Uterus (tissue), 4 donors: ENCODE measurements around the gene FATE1. TPM values are rescaled to one million over a fixed set of nuclear protein-coding genes. Genes with fewer than 3 reads are reported as not detected.

Experiments
- DNase-seq, 2 donors: peaks; one replicate each; pipeline ENCODE4 v3.0.0-alpha.2; 2019 to 2020
- H3K27ac ChIP-seq, 2 donors: fragments of 200-600 bp; sonication (generic); 1 replicate in 1 of 2; 2 replicates in 1 of 2; pipeline ENCODE4 v1.5.1; 2016 to 2018
- H3K27me3 ChIP-seq, 2 donors: fragments of 200-600 bp; sonication (generic); one replicate each; pipeline ENCODE4 v1.5.1; 2018 to 2019; ENCODE audit warnings: control low read depth in 1 of 2
- H3K36me3 ChIP-seq, 2 donors: fragments of 200-600 bp; sonication (generic); one replicate each; pipeline ENCODE4 v1.5.1; 2019; ENCODE audit warnings: control low read depth in 1 of 2
- H3K4me1 ChIP-seq, 2 donors: fragments of 200-600 bp; sonication (generic); one replicate each; pipeline ENCODE4 v1.5.1; 2018 to 2019; ENCODE audit warnings: control low read depth in 1 of 2
- H3K4me3 ChIP-seq, 2 donors: fragments of 200-600 bp; sonication (generic); 1 replicate in 1 of 2; 2 replicates in 1 of 2; pipeline ENCODE4 v1.5.1; 2018 to 2019; ENCODE audit warnings: mild to moderate bottlenecking in 1 of 2
- H3K9me3 ChIP-seq, 2 donors: fragments of 200-600 bp; sonication (generic); one replicate each; pipeline ENCODE4 v1.5.1; 2019; ENCODE audit warnings: control low read depth in 1 of 2
- POLR2A ChIP-seq, 2 donors: fragments of 450-650 bp; IDR thresholded peaks; one replicate each; pipeline ENCODE4 v1.6.1; 2016; ENCODE audit warnings: antibody characterized with exemption in 2 of 2, mild to moderate bottlenecking in 1 of 2, moderate library complexity in 1 of 2
- intact Hi-C: fragments of 100-400 bp; cut with DNase I; formaldehyde crosslinking; loops from one replicate; pipeline ENCODE4 v1.15.1; 2023; ENCODE audit warnings: low total_unique reads
- total RNA-seq, 4 donors: library from RNA; depleted of rRNA in 3 of 4; stranded (reverse); fragments of >200 nt in 3 of 4; gene quantifications; one replicate each; pipeline versions ENCODE4 v1.1.0 to v1.2.4, GENCODE V29; 2014 to 2023
- TF ChIP-seq, protein P1 (sequence below), 4 experiments: fragments of 200-600 bp in 2 of 4; fragments of 450-650 bp in 2 of 4; sonication (generic) in 2 of 4; IDR thresholded peaks; one replicate each; pipeline ENCODE4 v1.5.1; 2016 to 2019; ENCODE audit warnings: antibody characterized with exemption in 4 of 4, mild to moderate bottlenecking in 2 of 4, moderate library complexity in 1 of 4
- donor health status: DM: yes; HTN: yes; CAD: no.

The FATE1 gene
- total RNA-seq, 4 donors from 2014 or later, result not detected

DNA sequence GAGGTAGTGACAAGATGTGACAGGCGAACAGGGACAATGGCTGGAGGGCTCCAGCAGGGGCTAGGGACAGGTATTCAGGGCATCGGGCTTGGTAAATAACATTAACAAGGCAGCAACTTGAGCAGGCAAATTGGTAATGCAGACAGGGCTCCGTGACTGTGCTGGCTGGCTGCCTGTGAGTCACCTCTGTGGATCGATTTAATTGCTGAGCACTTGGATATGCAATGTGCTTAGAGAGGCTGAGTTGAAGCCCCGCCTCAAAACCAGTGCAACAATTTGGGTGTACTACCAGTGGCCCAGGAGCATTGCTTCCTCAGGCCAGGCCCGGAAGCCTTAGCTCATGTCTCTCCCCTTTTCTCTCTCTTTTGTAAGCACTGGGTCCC, 38.2 kb downstream of the FATE1 start:
- Histone ChIP-seq H3K27me3 (no peaks in the 10 kb centered on the region), H3K9me3 (no peaks in the 10 kb centered on the region), H3K36me3 (no peaks in the 10 kb centered on the region), H3K4me3 (no peak overlapping the region), H3K4me1 (no peaks in the 10 kb centered on the region), H3K27ac (no peak overlapping the region)
- no peak for TF ChIP-seq POLR2A (IDR thresholded peaks at IDR 0.05)
- TF ChIP-seq, protein P1, sequence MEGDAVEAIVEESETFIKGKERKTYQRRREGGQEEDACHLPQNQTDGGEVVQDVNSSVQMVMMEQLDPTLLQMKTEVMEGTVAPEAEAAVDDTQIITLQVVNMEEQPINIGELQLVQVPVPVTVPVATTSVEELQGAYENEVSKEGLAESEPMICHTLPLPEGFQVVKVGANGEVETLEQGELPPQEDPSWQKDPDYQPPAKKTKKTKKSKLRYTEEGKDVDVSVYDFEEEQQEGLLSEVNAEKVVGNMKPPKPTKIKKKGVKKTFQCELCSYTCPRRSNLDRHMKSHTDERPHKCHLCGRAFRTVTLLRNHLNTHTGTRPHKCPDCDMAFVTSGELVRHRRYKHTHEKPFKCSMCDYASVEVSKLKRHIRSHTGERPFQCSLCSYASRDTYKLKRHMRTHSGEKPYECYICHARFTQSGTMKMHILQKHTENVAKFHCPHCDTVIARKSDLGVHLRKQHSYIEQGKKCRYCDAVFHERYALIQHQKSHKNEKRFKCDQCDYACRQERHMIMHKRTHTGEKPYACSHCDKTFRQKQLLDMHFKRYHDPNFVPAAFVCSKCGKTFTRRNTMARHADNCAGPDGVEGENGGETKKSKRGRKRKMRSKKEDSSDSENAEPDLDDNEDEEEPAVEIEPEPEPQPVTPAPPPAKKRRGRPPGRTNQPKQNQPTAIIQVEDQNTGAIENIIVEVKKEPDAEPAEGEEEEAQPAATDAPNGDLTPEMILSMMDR (IDR thresholded peaks at IDR 0.05), result no peak
- intact Hi-C loops, result no loop called here
- DNase-seq, result peak in 1 of 2 donors; percentile 22

DNA sequence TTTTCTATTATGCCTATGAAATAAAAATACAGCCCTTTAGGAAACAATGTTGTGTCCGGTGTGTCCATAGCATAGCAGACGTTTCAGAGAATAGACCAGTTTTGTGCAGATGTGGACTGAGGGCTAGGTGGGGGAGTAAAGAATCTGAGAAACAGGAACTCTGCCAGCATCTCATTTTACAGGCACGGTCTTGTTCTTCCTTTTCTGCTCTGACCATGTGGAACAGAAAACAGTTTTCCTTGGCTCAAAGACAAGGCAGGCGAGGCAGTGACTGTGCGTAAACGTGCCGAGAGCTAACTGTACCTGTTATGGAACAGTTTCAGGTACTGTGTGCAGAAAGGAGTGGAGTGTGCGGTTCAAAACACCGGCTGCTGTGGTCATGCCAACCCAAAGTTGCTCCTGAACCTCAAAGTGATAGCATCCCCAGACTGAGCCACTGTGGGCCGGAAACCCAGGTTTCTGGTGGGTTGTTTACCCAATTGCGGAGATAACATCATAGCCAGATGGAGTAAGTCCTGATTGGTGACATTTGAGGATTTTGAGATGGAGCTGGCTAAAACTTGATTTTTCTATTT, 38.9 kb downstream of the FATE1 start:
- intact Hi-C loops, result no loop called here
- no peak for TF ChIP-seq POLR2A (IDR thresholded peaks at IDR 0.05)
- TF ChIP-seq, protein P1 (IDR thresholded peaks at IDR 0.05), result no peak
- H3K9me3 ChIP-seq, result no peaks in the 10 kb centered on the region
- no peak overlapping the region for H3K4me3 ChIP-seq
- H3K27ac ChIP-seq, result no peak overlapping the region
- H3K4me1 ChIP-seq, result no peaks in the 10 kb centered on the region
- H3K36me3 ChIP-seq, result no peaks in the 10 kb centered on the region
- no peaks in the 10 kb centered on the region for H3K27me3 ChIP-seq
- DNase-seq, result no peak

DNA sequence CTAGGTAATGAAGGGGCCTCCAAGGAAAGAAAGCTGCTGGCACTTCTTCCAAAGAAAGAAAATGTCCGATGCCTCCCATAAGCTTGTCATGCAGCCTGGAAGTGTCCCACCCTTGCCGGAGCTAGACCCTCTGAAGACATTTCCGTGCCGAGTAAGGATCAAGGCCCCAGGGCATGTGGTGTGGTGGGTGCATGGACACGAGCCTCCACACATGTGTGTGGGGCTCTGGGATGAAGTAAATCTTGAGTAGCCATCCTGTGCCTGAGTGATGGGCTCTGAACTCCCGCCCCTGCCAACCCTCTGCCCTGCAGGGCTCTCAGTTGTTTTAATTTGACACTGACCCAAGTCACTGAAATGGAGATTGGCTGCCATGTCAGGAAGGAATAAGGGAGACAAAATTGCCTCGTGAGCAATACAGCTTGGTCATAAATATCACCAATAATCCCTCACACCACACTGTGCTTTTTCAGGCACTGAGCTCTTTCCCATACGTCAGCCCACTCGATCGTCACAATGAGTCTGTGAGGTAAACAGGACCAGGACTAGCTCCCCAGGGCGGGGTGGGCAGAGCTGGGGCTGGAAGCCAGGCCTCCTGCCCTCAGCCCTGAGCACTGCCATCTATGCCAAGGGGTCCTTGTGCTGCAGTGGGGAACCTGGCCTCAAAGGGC, 43.3 kb downstream of the FATE1 start:
- H3K36me3 ChIP-seq, result no peaks in the 10 kb centered on the region
- intact Hi-C loops, result no loop called here
- no peaks in the 10 kb centered on the region for H3K4me1 ChIP-seq
- no peak overlapping the region for H3K4me3 ChIP-seq
- no peak for TF ChIP-seq POLR2A (IDR thresholded peaks at IDR 0.05)
- TF ChIP-seq, protein P1 (IDR thresholded peaks at IDR 0.05), result no peak
- no peak overlapping the region for H3K27ac ChIP-seq
- H3K9me3 ChIP-seq, result no peaks in the 10 kb centered on the region
- DNase-seq, result no peak
- no peaks in the 10 kb centered on the region for H3K27me3 ChIP-seq

DNA sequence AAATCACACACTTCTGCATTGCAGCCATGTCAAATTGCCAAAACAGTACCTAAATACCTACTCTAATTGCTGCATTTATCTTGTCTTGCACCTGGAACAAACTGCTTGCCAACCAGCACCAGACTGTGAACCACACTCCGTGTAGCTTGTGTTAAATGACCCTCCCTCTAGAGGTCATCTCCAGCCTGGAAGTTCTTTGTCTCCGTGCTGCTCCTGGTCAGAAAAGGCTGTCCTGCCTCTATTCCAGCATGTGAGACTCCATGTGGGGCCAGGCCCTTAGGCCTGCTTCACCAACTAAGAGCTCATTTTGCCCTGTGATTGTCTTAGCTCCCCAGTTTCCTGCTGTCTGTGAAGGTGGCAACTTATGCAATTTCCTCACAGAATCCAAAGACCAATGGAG, 47.0 kb downstream of the FATE1 start:
- Histone ChIP-seq H3K27ac (no peak overlapping the region), H3K4me3 (no peak overlapping the region), H3K36me3 (no peaks in the 10 kb centered on the region), H3K9me3 (no peaks in the 10 kb centered on the region), H3K27me3 (no peaks in the 10 kb centered on the region), H3K4me1 (no peaks in the 10 kb centered on the region)
- TF ChIP-seq, protein P1 (IDR thresholded peaks at IDR 0.05), result no peak
- TF ChIP-seq POLR2A (IDR thresholded peaks at IDR 0.05), result no peak
- no peak for DNase-seq
- intact Hi-C loops, result no loop called here

DNA sequence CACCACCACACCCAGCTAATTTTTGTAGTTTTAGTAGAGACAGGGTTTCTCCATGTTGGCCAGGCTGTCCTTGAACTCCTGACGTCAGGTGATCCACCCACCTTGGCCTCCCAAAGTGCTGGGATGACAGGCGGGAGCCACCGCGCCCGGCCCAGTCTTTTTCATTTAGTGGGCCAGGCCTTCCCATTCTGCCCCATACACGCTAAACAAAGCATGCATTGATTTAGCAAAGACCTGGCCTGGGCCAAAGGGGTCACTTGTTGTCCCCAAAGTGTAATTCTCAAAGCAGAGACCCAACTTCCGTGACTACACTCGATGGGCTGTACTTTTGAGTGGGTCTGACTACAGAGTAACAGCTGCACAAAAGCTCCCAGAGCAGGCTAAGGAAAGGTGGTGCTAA, 47.9 kb downstream of the FATE1 start:
- Histone ChIP-seq H3K9me3 (no peaks in the 10 kb centered on the region), H3K36me3 (no peaks in the 10 kb centered on the region), H3K27me3 (no peaks in the 10 kb centered on the region), H3K27ac (no peak overlapping the region), H3K4me1 (no peaks in the 10 kb centered on the region), H3K4me3 (no peak overlapping the region)
- TF ChIP-seq, protein P1 (IDR thresholded peaks at IDR 0.05), result no peak
- no peak for TF ChIP-seq POLR2A (IDR thresholded peaks at IDR 0.05)
- DNase-seq, result no peak
- intact Hi-C loops, result no loop called here
